ENCODE measurements around the gene SELENOM. TPM values are rescaled to one million over a fixed set of nuclear protein-coding genes. Genes with fewer than 3 reads are reported as not detected.

SELENOM gene
- polyA plus RNA-seq, 1 donor from 2014 or later, result 6.6 TPM

DNA sequence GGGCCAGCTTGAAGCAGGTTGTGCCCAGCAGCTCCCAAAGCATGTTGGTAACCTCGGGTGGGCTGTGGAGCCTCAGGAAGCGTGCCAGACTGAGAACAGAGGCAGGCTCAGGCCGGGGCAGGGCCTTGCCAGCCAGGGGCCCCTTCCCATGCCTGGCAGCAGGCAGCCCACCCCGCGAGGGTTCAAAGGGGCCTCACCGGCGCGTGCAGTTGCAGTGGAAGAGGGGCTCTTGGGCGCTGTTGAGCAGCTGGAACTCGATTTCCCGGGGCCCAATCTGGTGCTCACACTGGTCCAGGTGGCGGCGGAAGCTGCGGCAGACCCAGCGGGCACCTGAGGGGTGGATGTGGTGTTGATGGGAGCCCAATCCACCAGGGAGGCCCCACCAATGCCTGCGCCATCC lies 29.3 kb upstream of the SELENOM start:
- Histone ChIP-seq H3K4me2 (ENCODE audit: low read length) (no peak overlapping the region), H3K79me2 (replicated peaks; ENCODE audit: insufficient read depth, low read length) (no peaks in the 10 kb centered on the region), H3K4me3 (ENCODE audit: low read length) (no peak overlapping the region), H3K36me3 (ENCODE audit: insufficient read depth, low read length) (no peaks in the 10 kb centered on the region), H4K20me1 (ENCODE audit: insufficient read depth) (no peaks in the 10 kb centered on the region), H3K9me2 (ENCODE audit: insufficient read depth, low read length) (no peaks in the 10 kb centered on the region), H3F3A (ENCODE audit: insufficient read depth, low read length, poor library complexity, severe bottlenecking) (no peaks in the 10 kb centered on the region), H3K27me3 (ENCODE audit: insufficient read depth, low read depth, low read length) (no peaks in the 10 kb centered on the region), H3K9ac (ENCODE audit: low read length) (no peak overlapping the region), H2AFZ (ENCODE audit: low read depth, low read length) (no peak overlapping the region), H3K9me3 (ENCODE audit: low read length) (no peaks in the 10 kb centered on the region), H3K27ac (ENCODE audit: low read length) (no peak overlapping the region)
- TF ChIP-seq MXI1 (conservative IDR thresholded peaks at IDR 0.05; ENCODE audit: poor library complexity, severe bottlenecking) (no peak), SMC3 (conservative IDR thresholded peaks at IDR 0.05; ENCODE audit: poor library complexity) (no peak)

DNA sequence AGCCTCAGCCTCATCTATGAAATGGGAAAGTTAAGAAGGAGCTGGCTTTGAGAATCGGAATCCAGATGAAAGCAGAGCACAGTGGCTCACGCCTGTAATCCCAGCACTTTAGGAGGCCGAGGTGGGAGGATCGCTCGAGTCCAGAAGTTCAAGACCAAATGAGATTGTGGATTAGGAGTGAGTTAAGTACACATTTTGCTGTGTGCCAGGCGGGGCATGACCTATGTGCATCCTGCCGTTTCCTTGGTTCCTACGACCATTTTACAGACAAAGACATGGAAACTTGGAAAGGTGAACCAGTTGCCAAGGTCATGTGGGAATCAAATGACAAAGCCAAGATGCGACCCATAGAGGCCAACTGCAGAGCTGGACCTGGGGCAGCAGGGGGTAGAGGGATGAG lies 28.8 kb upstream of the SELENOM start:
- Histone ChIP-seq H3K9me2 (ENCODE audit: insufficient read depth, low read length) (no peaks in the 10 kb centered on the region), H3K79me2 (replicated peaks; ENCODE audit: insufficient read depth, low read length) (no peaks in the 10 kb centered on the region), H3K9me3 (ENCODE audit: low read length) (no peaks in the 10 kb centered on the region), H2AFZ (ENCODE audit: low read depth, low read length) (no peak overlapping the region), H3K4me3 (ENCODE audit: low read length) (no peak overlapping the region), H3K4me2 (ENCODE audit: low read length) (no peak overlapping the region), H3F3A (ENCODE audit: insufficient read depth, low read length, poor library complexity, severe bottlenecking) (no peaks in the 10 kb centered on the region), H4K20me1 (ENCODE audit: insufficient read depth) (no peaks in the 10 kb centered on the region), H3K36me3 (ENCODE audit: insufficient read depth, low read length) (no peaks in the 10 kb centered on the region), H3K27ac (ENCODE audit: low read length) (no peak overlapping the region), H3K9ac (ENCODE audit: low read length) (no peak overlapping the region), H3K27me3 (ENCODE audit: insufficient read depth, low read depth, low read length) (no peaks in the 10 kb centered on the region)
- no peak for TF ChIP-seq TAF1 (IDR thresholded peaks at IDR 0.05; ENCODE audit: low read depth)
- TF ChIP-seq MXI1 (conservative IDR thresholded peaks at IDR 0.05; ENCODE audit: poor library complexity, severe bottlenecking), result no peak
- TF ChIP-seq EZH2 (IDR thresholded peaks at IDR 0.05; ENCODE audit: borderline replicate concordance, insufficient read depth, low read length, poor library complexity, severe bottlenecking), result no peak
- TF ChIP-seq, protein P1, sequence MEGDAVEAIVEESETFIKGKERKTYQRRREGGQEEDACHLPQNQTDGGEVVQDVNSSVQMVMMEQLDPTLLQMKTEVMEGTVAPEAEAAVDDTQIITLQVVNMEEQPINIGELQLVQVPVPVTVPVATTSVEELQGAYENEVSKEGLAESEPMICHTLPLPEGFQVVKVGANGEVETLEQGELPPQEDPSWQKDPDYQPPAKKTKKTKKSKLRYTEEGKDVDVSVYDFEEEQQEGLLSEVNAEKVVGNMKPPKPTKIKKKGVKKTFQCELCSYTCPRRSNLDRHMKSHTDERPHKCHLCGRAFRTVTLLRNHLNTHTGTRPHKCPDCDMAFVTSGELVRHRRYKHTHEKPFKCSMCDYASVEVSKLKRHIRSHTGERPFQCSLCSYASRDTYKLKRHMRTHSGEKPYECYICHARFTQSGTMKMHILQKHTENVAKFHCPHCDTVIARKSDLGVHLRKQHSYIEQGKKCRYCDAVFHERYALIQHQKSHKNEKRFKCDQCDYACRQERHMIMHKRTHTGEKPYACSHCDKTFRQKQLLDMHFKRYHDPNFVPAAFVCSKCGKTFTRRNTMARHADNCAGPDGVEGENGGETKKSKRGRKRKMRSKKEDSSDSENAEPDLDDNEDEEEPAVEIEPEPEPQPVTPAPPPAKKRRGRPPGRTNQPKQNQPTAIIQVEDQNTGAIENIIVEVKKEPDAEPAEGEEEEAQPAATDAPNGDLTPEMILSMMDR (IDR thresholded peaks at IDR 0.05; ENCODE audit: poor library complexity, severe bottlenecking), result no peak
- TF ChIP-seq POLR2AphosphoS5 (IDR thresholded peaks at IDR 0.05), result no peak
- no peak for TF ChIP-seq RAD21 (conservative IDR thresholded peaks at IDR 0.05)
- no peak for TF ChIP-seq EP300 (conservative IDR thresholded peaks at IDR 0.05; ENCODE audit: poor library complexity, severe bottlenecking)
- TF ChIP-seq, protein P2, sequence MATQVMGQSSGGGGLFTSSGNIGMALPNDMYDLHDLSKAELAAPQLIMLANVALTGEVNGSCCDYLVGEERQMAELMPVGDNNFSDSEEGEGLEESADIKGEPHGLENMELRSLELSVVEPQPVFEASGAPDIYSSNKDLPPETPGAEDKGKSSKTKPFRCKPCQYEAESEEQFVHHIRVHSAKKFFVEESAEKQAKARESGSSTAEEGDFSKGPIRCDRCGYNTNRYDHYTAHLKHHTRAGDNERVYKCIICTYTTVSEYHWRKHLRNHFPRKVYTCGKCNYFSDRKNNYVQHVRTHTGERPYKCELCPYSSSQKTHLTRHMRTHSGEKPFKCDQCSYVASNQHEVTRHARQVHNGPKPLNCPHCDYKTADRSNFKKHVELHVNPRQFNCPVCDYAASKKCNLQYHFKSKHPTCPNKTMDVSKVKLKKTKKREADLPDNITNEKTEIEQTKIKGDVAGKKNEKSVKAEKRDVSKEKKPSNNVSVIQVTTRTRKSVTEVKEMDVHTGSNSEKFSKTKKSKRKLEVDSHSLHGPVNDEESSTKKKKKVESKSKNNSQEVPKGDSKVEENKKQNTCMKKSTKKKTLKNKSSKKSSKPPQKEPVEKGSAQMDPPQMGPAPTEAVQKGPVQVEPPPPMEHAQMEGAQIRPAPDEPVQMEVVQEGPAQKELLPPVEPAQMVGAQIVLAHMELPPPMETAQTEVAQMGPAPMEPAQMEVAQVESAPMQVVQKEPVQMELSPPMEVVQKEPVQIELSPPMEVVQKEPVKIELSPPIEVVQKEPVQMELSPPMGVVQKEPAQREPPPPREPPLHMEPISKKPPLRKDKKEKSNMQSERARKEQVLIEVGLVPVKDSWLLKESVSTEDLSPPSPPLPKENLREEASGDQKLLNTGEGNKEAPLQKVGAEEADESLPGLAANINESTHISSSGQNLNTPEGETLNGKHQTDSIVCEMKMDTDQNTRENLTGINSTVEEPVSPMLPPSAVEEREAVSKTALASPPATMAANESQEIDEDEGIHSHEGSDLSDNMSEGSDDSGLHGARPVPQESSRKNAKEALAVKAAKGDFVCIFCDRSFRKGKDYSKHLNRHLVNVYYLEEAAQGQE (IDR thresholded peaks at IDR 0.05; ENCODE audit: borderline replicate concordance), result no peak
- TF ChIP-seq SMC3 (conservative IDR thresholded peaks at IDR 0.05; ENCODE audit: poor library complexity), result no peak

DNA sequence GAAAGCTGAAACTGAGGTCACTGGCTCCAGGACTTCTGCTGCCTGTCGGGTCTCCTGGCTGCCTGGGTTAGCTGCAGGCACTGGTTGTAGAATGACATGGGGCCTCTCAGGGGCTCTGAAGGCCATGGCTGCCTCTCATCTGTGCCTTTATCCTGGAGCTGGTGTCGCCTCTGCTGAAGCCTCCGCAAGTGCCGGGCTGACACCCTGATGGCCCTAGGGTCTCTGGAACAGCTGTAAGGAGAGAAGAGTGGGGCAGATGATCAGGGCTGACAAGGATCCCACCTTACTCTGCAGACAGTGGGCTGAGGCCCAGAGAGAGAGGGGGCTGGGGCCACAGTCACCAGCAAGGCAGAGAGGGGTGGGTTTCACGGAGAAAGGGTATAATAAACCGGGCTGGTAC lies 28.3 kb upstream of the SELENOM start:
- H4K20me1 ChIP-seq (ENCODE audit: insufficient read depth), result no peaks in the 10 kb centered on the region
- H3K9me3 ChIP-seq (ENCODE audit: low read length), result no peaks in the 10 kb centered on the region
- no peaks in the 10 kb centered on the region for H3F3A ChIP-seq (ENCODE audit: insufficient read depth, low read length, poor library complexity, severe bottlenecking)
- H3K27ac ChIP-seq (ENCODE audit: low read length), result no peak overlapping the region
- H3K36me3 ChIP-seq (ENCODE audit: insufficient read depth, low read length), result no peaks in the 10 kb centered on the region
- no peak overlapping the region for H3K4me3 ChIP-seq (ENCODE audit: low read length)
- H3K9me2 ChIP-seq (ENCODE audit: insufficient read depth, low read length), result no peaks in the 10 kb centered on the region
- no peak overlapping the region for H3K9ac ChIP-seq (ENCODE audit: low read length)
- H2AFZ ChIP-seq (ENCODE audit: low read depth, low read length), result no peak overlapping the region
- no peaks in the 10 kb centered on the region for H3K79me2 ChIP-seq (replicated peaks; ENCODE audit: insufficient read depth, low read length)
- TF ChIP-seq TAF1 (IDR thresholded peaks at IDR 0.05; ENCODE audit: low read depth), result no peak
- TF ChIP-seq, protein P2 (IDR thresholded peaks at IDR 0.05; ENCODE audit: borderline replicate concordance), result no peak
- TF ChIP-seq, protein P1 (IDR thresholded peaks at IDR 0.05; ENCODE audit: poor library complexity, severe bottlenecking), result no peak
- TF ChIP-seq MXI1 (conservative IDR thresholded peaks at IDR 0.05; ENCODE audit: poor library complexity, severe bottlenecking), result no peak
- TF ChIP-seq EP300 (conservative IDR thresholded peaks at IDR 0.05; ENCODE audit: poor library complexity, severe bottlenecking), result no peak
- no peak for TF ChIP-seq RAD21 (conservative IDR thresholded peaks at IDR 0.05)
- TF ChIP-seq SMC3 (conservative IDR thresholded peaks at IDR 0.05; ENCODE audit: poor library complexity), result no peak
- TF ChIP-seq EZH2 (IDR thresholded peaks at IDR 0.05; ENCODE audit: borderline replicate concordance, insufficient read depth, low read length, poor library complexity, severe bottlenecking), result no peak
- TF ChIP-seq POLR2AphosphoS5 (IDR thresholded peaks at IDR 0.05), result no peak
- H3K27me3 ChIP-seq (ENCODE audit: insufficient read depth, low read depth, low read length), result no peaks in the 10 kb centered on the region
- no peak overlapping the region for H3K4me2 ChIP-seq (ENCODE audit: low read length)

All from neural cell (in vitro differentiated cells).